ENCODE results near the gene SIN3A. TPM values are rescaled to one million over a fixed set of nuclear protein-coding genes. Genes with fewer than 3 reads are reported as not detected.

Gene SIN3A
- total and polyA plus RNA-seq, 9 of the 15 experiments (the other 6 are each of a cell fraction or from before 2014, with no cell fraction given) = 11.1 to 70.3 (median 25.3) TPM

DNA sequence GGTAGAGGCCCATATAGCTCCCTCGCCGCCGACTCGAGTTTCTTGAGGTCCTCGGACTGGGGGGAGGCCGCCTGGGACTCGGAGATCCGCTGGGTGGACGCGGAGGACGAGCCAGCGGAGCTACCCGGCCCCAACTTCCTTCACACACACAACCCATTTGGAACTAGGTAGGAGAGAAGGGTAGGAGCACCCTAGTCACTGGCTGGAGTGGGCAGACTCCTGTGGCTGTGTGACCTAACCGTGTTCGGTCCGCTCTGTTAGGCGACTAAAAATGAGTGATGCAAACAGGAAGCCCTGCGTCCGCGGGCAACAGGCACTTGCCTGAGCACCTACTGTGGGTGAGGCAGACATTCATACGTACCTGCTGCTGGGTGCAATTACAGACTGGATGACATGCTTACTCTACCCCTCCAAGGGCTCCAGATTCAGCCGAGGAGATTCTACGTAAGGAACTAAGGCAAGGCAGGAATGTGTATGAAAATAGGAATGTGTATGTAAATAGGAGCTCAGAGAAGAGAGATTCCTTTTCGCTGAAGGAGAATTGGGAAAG is 4.6 kb upstream of the SIN3A start (continued):
- TF ChIP-seq, protein P1, sequence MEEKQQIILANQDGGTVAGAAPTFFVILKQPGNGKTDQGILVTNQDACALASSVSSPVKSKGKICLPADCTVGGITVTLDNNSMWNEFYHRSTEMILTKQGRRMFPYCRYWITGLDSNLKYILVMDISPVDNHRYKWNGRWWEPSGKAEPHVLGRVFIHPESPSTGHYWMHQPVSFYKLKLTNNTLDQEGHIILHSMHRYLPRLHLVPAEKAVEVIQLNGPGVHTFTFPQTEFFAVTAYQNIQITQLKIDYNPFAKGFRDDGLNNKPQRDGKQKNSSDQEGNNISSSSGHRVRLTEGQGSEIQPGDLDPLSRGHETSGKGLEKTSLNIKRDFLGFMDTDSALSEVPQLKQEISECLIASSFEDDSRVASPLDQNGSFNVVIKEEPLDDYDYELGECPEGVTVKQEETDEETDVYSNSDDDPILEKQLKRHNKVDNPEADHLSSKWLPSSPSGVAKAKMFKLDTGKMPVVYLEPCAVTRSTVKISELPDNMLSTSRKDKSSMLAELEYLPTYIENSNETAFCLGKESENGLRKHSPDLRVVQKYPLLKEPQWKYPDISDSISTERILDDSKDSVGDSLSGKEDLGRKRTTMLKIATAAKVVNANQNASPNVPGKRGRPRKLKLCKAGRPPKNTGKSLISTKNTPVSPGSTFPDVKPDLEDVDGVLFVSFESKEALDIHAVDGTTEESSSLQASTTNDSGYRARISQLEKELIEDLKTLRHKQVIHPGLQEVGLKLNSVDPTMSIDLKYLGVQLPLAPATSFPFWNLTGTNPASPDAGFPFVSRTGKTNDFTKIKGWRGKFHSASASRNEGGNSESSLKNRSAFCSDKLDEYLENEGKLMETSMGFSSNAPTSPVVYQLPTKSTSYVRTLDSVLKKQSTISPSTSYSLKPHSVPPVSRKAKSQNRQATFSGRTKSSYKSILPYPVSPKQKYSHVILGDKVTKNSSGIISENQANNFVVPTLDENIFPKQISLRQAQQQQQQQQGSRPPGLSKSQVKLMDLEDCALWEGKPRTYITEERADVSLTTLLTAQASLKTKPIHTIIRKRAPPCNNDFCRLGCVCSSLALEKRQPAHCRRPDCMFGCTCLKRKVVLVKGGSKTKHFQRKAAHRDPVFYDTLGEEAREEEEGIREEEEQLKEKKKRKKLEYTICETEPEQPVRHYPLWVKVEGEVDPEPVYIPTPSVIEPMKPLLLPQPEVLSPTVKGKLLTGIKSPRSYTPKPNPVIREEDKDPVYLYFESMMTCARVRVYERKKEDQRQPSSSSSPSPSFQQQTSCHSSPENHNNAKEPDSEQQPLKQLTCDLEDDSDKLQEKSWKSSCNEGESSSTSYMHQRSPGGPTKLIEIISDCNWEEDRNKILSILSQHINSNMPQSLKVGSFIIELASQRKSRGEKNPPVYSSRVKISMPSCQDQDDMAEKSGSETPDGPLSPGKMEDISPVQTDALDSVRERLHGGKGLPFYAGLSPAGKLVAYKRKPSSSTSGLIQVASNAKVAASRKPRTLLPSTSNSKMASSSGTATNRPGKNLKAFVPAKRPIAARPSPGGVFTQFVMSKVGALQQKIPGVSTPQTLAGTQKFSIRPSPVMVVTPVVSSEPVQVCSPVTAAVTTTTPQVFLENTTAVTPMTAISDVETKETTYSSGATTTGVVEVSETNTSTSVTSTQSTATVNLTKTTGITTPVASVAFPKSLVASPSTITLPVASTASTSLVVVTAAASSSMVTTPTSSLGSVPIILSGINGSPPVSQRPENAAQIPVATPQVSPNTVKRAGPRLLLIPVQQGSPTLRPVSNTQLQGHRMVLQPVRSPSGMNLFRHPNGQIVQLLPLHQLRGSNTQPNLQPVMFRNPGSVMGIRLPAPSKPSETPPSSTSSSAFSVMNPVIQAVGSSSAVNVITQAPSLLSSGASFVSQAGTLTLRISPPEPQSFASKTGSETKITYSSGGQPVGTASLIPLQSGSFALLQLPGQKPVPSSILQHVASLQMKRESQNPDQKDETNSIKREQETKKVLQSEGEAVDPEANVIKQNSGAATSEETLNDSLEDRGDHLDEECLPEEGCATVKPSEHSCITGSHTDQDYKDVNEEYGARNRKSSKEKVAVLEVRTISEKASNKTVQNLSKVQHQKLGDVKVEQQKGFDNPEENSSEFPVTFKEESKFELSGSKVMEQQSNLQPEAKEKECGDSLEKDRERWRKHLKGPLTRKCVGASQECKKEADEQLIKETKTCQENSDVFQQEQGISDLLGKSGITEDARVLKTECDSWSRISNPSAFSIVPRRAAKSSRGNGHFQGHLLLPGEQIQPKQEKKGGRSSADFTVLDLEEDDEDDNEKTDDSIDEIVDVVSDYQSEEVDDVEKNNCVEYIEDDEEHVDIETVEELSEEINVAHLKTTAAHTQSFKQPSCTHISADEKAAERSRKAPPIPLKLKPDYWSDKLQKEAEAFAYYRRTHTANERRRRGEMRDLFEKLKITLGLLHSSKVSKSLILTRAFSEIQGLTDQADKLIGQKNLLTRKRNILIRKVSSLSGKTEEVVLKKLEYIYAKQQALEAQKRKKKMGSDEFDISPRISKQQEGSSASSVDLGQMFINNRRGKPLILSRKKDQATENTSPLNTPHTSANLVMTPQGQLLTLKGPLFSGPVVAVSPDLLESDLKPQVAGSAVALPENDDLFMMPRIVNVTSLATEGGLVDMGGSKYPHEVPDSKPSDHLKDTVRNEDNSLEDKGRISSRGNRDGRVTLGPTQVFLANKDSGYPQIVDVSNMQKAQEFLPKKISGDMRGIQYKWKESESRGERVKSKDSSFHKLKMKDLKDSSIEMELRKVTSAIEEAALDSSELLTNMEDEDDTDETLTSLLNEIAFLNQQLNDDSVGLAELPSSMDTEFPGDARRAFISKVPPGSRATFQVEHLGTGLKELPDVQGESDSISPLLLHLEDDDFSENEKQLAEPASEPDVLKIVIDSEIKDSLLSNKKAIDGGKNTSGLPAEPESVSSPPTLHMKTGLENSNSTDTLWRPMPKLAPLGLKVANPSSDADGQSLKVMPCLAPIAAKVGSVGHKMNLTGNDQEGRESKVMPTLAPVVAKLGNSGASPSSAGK (IDR thresholded peaks at IDR 0.05) = no peak
- TF ChIP-seq MCM3 (IDR thresholded peaks at IDR 0.05) (no peak), ETV6 (IDR thresholded peaks at IDR 0.05; ENCODE audit: borderline replicate concordance in 1 of 2, low read depth in 2 of 2, low read length in 1 of 2) (no peak), ETV6 (CRISPR knock-in tag; IDR thresholded peaks at IDR 0.05; ENCODE audit: borderline replicate concordance) (no peak), RAD51 (IDR thresholded peaks at IDR 0.05; ENCODE audit: borderline replicate concordance, low read depth) (no peak), TEAD1 (CRISPR knock-in tag; IDR thresholded peaks at IDR 0.05) (no peak), POLR3A (IDR thresholded peaks at IDR 0.05; ENCODE audit: borderline replicate concordance, extremely low read depth, insufficient read depth, insufficient read length) (no peak), KLF13 (tag; IDR thresholded peaks at IDR 0.05; ENCODE audit: borderline replicate concordance, low read depth) (no peak), ZNF431 (CRISPR knock-in tag; IDR thresholded peaks at IDR 0.05) (peak; percentile 61; the same call in 1 of the 2 replicates), SMAD2 (IDR thresholded peaks at IDR 0.05; ENCODE audit: low read depth, low read length) (no peak), ARHGAP35 (IDR thresholded peaks at IDR 0.05; ENCODE audit: partially characterized antibody) (no peak), ZNF143 (CRISPR knock-in tag; IDR thresholded peaks at IDR 0.05) (no peak), ZNF766 (CRISPR knock-in tag; conservative IDR thresholded peaks at IDR 0.05) (no peak), BDP1 (IDR thresholded peaks at IDR 0.05; ENCODE audit: insufficient read depth, insufficient read length) (no peak), EGR1 (conservative IDR thresholded peaks at IDR 0.05) (peak; percentile 83; the same call in 1 of the 2 replicates), YBX1 (IDR thresholded peaks at IDR 0.05) (no peak)
- TF ChIP-seq, protein P2, sequence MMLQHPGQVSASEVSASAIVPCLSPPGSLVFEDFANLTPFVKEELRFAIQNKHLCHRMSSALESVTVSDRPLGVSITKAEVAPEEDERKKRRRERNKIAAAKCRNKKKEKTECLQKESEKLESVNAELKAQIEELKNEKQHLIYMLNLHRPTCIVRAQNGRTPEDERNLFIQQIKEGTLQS (IDR thresholded peaks at IDR 0.05) = peak; percentile 51
- TF ChIP-seq, protein P2 (CRISPR knock-in tag; conservative IDR thresholded peaks at IDR 0.05) = no peak

Measured in K562 (cell line).